ENCODE results near the gene MRAS.

The MRAS gene

DNA sequence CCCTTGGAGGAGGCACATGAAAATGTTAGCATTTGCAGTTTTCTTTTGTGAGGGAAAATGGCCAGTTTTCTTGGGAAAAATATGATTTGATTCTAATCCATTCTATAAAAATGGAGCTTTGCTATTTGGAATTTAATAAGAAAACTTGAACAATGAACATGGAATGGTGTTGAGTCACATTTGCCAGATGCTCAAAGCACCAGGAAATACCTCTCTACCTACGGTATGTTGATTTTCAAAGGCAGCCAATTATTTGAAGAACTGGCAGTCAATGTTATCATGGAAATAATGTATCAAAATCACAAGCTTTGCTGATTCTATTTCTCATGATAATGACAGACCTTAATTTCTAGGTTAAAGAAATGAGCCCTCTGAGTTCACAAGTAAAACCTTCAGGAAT lies 33.6 kb upstream of the MRAS start:
- Mint-ChIP-seq H3K27me3 (ENCODE audit: low read depth, poor library complexity) (peaks cover 32% of the 10 kb centered on the region), H3K4me1 (no peaks in the 10 kb centered on the region)
- no peak for DNase-seq

DNA sequence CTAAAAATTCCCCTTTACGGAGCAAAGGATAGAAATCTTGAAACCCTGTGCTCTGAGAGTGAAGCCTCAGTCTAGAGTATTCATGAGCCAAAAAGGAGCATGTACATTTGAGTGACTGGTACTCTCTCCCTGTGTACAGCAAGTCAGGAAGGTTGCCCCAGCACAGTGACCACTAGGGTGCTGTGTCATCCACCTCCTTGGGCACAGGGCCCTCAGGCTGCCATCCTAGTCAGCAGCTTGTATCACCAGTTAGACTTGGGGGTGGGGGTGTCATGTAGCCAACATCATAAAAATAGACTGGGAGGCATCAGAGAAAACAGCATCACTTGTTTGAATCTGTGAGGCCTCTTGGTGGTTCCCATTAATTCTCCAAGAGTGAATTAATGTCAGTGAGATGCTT lies 30.7 kb upstream of the MRAS start:
- Mint-ChIP-seq H3K27ac (no peak overlapping the region), H3K4me1 (peaks cover 11% of the 10 kb centered on the region), H3K27me3 (ENCODE audit: low read depth, poor library complexity) (peaks cover 26% of the 10 kb centered on the region), H3K36me3 (ENCODE audit: low read depth) (no peaks in the 10 kb centered on the region), H3K4me3 (no peak overlapping the region), H3K9me3 (peaks cover under 1% of the 10 kb centered on the region)
- DNase-seq = no peak
- TF ChIP-seq, protein P1, sequence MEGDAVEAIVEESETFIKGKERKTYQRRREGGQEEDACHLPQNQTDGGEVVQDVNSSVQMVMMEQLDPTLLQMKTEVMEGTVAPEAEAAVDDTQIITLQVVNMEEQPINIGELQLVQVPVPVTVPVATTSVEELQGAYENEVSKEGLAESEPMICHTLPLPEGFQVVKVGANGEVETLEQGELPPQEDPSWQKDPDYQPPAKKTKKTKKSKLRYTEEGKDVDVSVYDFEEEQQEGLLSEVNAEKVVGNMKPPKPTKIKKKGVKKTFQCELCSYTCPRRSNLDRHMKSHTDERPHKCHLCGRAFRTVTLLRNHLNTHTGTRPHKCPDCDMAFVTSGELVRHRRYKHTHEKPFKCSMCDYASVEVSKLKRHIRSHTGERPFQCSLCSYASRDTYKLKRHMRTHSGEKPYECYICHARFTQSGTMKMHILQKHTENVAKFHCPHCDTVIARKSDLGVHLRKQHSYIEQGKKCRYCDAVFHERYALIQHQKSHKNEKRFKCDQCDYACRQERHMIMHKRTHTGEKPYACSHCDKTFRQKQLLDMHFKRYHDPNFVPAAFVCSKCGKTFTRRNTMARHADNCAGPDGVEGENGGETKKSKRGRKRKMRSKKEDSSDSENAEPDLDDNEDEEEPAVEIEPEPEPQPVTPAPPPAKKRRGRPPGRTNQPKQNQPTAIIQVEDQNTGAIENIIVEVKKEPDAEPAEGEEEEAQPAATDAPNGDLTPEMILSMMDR (IDR thresholded peaks at IDR 0.05) = no peak

More for the DNA sequence above, 33.6 kb upstream of the MRAS start:
- peaks cover 27% of the 10 kb centered on the region for H3K9me3 Mint-ChIP-seq
- H3K4me3 Mint-ChIP-seq = no peak overlapping the region
- H3K27ac Mint-ChIP-seq = no peak overlapping the region
- TF ChIP-seq, protein P1 (IDR thresholded peaks at IDR 0.05) = no peak
- H3K36me3 Mint-ChIP-seq (ENCODE audit: low read depth) = no peaks in the 10 kb centered on the region

DNA sequence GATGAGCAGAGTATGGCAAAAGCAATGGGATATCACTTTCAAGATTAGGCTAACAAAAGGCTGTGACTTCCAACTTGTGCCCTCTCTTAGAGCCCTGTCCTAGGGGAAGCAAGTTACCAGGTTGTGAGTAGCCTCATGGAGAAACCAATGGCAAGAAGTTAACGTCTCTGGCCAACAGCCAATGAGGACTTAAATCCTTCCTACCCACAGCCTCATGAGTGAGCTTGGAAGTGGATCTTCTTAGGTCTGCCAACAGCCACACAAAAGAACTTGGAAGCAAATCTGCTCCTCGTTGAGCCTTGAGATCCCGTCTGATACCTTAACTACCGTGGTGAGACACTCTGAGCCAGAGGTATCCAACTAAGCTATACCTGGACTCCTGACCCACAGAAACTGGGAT lies 24.4 kb upstream of the MRAS start:
- H3K9me3 Mint-ChIP-seq = no peaks in the 10 kb centered on the region
- H3K4me3 Mint-ChIP-seq = no peak overlapping the region
- DNase-seq = no peak
- H3K27ac Mint-ChIP-seq = no peak overlapping the region
- peaks cover 20% of the 10 kb centered on the region for H3K27me3 Mint-ChIP-seq (ENCODE audit: low read depth, poor library complexity)
- no peaks in the 10 kb centered on the region for H3K36me3 Mint-ChIP-seq (ENCODE audit: low read depth)
- peaks cover 18% of the 10 kb centered on the region for H3K4me1 Mint-ChIP-seq
- TF ChIP-seq, protein P1 (IDR thresholded peaks at IDR 0.05) = no peak

DNA sequence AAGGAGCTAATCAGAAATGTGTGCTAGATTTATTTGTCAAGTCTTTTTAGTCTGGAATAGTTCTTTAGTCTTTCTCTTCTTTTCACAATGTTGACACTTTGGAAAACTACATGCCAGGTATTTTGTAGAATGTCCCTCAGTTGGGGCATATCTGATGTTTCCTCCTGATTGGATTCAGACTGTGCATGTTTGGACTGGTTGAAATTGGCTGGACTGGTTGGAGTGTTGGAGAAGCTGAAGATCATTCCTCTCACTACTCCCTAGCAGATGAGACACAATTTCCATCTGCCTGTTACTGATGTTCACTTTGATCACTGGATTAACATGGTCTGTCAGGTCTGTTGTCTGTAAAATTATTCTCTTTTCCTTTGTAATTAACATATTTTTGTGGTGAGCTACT lies 22.4 kb upstream of the MRAS start:
- peaks cover 27% of the 10 kb centered on the region for H3K4me1 Mint-ChIP-seq
- TF ChIP-seq, protein P1 (IDR thresholded peaks at IDR 0.05) = no peak
- H3K27me3 Mint-ChIP-seq (ENCODE audit: low read depth, poor library complexity) = peaks cover 20% of the 10 kb centered on the region
- no peak overlapping the region for H3K27ac Mint-ChIP-seq
- H3K9me3 Mint-ChIP-seq = no peaks in the 10 kb centered on the region
- no peak for DNase-seq
- H3K36me3 Mint-ChIP-seq (ENCODE audit: low read depth) = no peaks in the 10 kb centered on the region
- no peak overlapping the region for H3K4me3 Mint-ChIP-seq

DNA sequence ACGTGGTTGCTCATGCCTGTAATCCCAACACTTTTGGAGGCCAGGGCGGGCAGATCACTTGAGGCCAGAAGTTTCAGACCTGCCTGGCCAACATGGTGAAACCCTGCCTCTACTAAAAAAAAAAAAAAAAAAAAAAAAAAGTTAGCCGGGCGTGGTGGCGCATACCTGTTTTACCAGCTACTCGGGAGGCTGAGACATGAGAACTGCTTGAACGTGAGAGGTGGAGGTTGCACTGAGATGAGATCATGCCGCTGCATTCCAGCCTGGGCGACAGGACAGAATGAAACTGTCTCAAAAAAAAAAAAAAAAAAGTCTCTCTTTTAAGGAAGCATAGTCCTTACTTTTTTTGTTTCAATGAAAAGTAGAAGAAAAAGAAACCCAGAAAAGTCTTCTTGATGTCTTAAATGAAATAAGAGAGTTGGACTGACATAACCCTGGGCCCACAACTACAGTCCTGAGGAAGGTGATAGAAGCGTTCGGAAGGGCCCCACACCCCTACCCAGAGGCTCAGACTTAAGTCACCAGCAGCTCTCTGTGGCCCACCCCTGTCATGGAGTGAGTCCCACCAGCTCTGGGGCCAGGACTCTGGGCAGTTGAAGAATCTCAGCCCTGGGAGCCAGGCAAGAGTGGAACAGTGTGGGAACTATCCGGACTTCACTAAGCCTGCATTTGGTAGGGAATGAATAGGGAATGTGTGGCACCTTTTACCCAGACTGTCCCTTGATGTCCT lies 21.3 kb upstream of the MRAS start:
- DNase-seq = no peak
- H3K9me3 Mint-ChIP-seq = no peaks in the 10 kb centered on the region
- H3K27ac Mint-ChIP-seq = no peak overlapping the region
- peaks cover 22% of the 10 kb centered on the region for H3K4me1 Mint-ChIP-seq
- no peak overlapping the region for H3K4me3 Mint-ChIP-seq
- H3K27me3 Mint-ChIP-seq (ENCODE audit: low read depth, poor library complexity) = peaks cover 17% of the 10 kb centered on the region
- no peaks in the 10 kb centered on the region for H3K36me3 Mint-ChIP-seq (ENCODE audit: low read depth)
- TF ChIP-seq, protein P1 (IDR thresholded peaks at IDR 0.05) = no peak

DNA sequence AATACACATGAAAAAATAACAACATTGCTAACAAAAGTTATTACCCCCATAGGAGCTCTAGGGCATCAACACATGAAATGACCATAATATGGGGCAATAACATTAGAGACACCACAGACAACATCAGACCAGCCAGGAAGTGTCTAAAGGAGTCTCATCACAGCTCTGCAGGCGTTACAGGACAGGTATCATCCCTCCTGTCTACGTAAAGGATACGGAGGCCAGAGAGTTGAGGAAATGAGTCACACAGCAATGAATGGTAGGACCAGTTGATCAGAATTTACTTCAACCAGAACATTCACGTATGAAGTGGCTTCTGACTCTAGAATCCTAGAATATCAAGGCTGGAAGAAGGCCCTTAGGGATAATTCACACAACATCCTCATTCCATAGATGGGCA lies 20.5 kb upstream of the MRAS start:
- TF ChIP-seq, protein P1 (IDR thresholded peaks at IDR 0.05) = no peak
- Mint-ChIP-seq H3K9me3 (no peaks in the 10 kb centered on the region), H3K36me3 (ENCODE audit: low read depth) (no peaks in the 10 kb centered on the region), H3K4me3 (no peak overlapping the region), H3K4me1 (peaks cover 17% of the 10 kb centered on the region), H3K27me3 (ENCODE audit: low read depth, poor library complexity) (peaks cover 15% of the 10 kb centered on the region), H3K27ac (no peak overlapping the region)
- no peak for DNase-seq
